Measurements from ENCODE around the gene TMPRSS6. TPM values are rescaled to one million over a fixed set of nuclear protein-coding genes. Genes with fewer than 3 reads are reported as not detected.

The TMPRSS6 gene
- total and polyA plus RNA-seq, 12 donors, result under 0.01 to 1.2 (median 0.08) TPM; not detected in 7

GRCh38 chr22:37065180-37065579 lies 44.3 kb downstream of the TMPRSS6 start:
- DNase-seq, result no peak
- Histone ChIP-seq H3K36me3 (replicated peaks in 1 of 2) (peaks cover 0 to 3% of the 10 kb centered on the region in 2 donors), H3K4me3 (no peak overlapping the region), H3K27me3 (peaks cover 29% of the 10 kb centered on the region), H3K4me1 (replicated peaks in 1 of 2) (peaks cover 0 to 11% of the 10 kb centered on the region in 2 donors), H3K27ac (no peak overlapping the region), H3K9me3 (replicated peaks in 1 of 3) (no peaks in the 10 kb centered on the region)
- intact Hi-C loops (cut with DNase I), result no loop called here
- 75 to 83% (median 80%) methylated on average over 1 to 3 of the region's 3 CpGs for WGBS, 4 donors
- TF ChIP-seq CTCF (IDR thresholded peaks at IDR 0.05), result no peak
- no peak for TF ChIP-seq POLR2A (IDR thresholded peaks at IDR 0.05)

DNA sequence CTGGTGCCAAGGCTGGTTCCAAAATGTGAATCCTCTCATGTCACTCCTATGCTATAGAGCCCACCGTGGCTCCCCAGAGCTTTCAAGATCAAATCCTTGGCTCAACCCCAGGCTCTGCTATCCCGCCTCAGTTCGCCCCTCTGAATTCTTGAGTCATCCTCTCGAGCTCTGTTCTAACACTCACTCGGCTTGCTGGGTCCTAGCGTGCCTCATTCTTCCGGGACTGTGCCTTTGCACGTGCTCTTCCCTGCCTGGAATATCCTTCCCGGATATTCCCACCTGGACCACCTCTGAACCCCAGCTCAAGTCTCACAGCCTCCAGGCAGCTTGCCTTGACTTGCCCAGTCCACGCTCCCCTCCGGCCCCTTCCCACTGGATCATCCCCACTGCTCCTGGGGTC lies 45.0 kb downstream of the TMPRSS6 start:
- no peak for TF ChIP-seq CTCF (IDR thresholded peaks at IDR 0.05)
- no peak for TF ChIP-seq POLR2A (IDR thresholded peaks at IDR 0.05)
- peaks cover 0 to 9% of the 10 kb centered on the region in 2 donors for H3K36me3 ChIP-seq (replicated peaks in 1 of 2)
- no peak overlapping the region for H3K27ac ChIP-seq
- H3K4me3 ChIP-seq, result no peak overlapping the region
- peaks cover 24% of the 10 kb centered on the region for H3K27me3 ChIP-seq
- DNase-seq, result no peak
- WGBS, 4 donors, result 92 to 95% (median 94%) methylated on average over 11 of the region's 11 CpGs
- peaks cover 0 to 11% of the 10 kb centered on the region in 2 donors for H3K4me1 ChIP-seq (replicated peaks in 1 of 2)
- intact Hi-C loops (cut with DNase I), result no loop called here
- no peaks in the 10 kb centered on the region for H3K9me3 ChIP-seq (replicated peaks in 1 of 3)

DNA sequence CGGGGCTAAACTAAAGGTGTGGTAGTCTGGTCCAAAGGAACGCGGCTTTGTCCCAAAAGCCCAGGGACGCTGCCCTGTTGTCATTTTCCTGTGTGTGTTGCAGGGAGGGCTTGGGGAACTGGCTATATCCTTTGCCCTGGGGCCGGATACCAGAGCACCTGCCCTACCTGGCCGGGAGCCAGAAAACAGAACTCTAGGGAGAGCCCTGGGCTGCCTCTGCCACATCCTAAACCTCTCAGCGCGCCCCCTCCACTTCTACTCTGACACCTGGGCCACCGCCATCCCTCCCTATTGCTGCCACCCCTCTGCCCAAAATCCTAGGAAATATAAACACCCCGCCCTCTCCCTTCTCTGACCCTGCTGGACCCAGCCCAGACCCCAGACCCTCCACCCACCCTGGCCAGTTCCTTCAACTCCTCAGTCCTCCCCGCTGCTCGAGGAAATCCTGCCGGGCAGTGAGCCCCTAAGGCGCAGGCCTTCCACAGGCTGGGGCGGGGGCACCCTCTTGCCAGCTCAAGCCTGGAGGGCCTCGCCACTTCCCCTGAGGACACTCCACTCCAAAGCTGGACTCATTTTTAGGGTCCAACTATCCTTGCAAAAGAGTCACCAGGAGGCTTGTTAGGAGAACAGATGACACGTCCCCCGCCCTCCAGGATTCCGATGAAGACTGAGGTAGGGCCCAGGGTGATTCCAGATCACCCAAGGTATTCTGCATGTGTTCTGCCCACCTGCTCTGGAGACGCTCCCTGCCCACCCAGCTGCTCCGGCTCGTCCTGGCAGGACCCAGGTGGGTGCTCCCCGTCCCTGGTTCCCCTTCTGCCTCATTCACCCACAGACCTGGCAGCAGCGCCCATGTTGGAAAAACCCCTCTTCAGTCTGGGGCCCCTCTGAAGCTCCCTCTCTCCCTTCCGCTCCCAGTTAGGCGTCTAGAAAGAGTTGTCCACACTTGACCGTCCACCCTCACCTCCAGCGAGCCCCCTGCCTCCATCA lies 45.8 kb downstream of the TMPRSS6 start:
- intact Hi-C loops (cut with DNase I), result no loop called here
- TF ChIP-seq POLR2A (IDR thresholded peaks at IDR 0.05), result no peak
- no peak for TF ChIP-seq CTCF (IDR thresholded peaks at IDR 0.05)
- peaks cover 0 to 11% of the 10 kb centered on the region in 2 donors for H3K4me1 ChIP-seq (replicated peaks in 1 of 2)
- H3K9me3 ChIP-seq (replicated peaks in 1 of 3), result no peaks in the 10 kb centered on the region
- DNase-seq, result no peak
- 87 to 91% (median 88%) methylated on average over 19 to 28 of the region's 28 CpGs for WGBS, 4 donors
- no peak overlapping the region for H3K27ac ChIP-seq
- H3K36me3 ChIP-seq (replicated peaks in 1 of 2), result peaks cover 0 to 10% of the 10 kb centered on the region in 2 donors
- H3K4me3 ChIP-seq, result no peak overlapping the region
- H3K27me3 ChIP-seq, result peaks cover 20% of the 10 kb centered on the region

DNA sequence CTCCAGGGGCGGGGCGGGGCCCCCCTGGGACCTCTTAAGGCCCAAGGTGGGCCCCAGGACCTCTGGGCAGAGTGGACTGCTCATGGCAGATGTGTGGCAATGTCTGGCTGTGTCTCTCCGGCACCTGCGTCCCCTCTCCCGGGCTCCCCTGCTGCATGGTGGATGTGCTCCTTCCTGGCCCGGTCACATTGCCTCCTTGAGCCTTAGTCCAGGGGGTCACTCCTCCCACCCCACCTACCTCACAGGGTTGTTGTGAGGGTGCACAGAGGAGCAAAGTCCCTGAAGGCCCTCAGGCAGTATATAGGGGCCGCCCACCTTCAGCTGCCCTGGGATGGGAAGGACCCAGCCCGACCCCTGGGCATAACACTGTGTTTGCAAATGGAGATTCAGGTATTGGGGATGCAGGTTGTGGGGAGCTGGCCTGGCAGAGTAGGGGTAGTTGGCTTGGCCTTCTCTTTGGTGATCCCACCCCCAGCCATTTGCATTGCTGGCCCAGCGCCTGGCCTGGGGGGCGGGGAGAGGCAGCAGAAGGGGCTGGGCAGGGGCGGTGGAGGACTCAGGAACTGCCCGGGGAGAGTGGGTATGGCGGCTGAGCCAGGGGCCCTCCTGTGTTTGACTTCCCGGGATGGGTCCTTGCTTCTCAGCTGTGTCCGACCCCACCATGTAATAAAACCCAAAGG lies 46.7 kb downstream of the TMPRSS6 start:
- TF ChIP-seq CTCF (IDR thresholded peaks at IDR 0.05) (no peak), POLR2A (IDR thresholded peaks at IDR 0.05) (no peak)
- no peak for DNase-seq
- Histone ChIP-seq H3K4me3 (no peak overlapping the region), H3K36me3 (replicated peaks in 1 of 2) (peaks cover 0 to 17% of the 10 kb centered on the region in 2 donors), H3K9me3 (replicated peaks in 1 of 3) (no peaks in the 10 kb centered on the region), H3K4me1 (replicated peaks in 1 of 2) (peaks cover 0 to 11% of the 10 kb centered on the region in 2 donors), H3K27me3 (peaks cover 12% of the 10 kb centered on the region), H3K27ac (no peak overlapping the region)
- WGBS, 4 donors, result 91 to 93% (median 92%) methylated on average over 9 to 15 of the region's 15 CpGs
- intact Hi-C loops (cut with DNase I), result no loop called here

All from adrenal gland (tissue), 12 donors.